K562 (cell line): ENCODE measurements around the gene CLCA1. TPM values are rescaled to one million over a fixed set of nuclear protein-coding genes. Genes with fewer than 3 reads are reported as not detected.

Experiments used
- ATAC-seq: fragments of 200-7000 bp; cut with Tn5 transposase; 3 replicates; pipeline ENCODE4 v1.9.1; 2020; ENCODE audit warnings: moderate library complexity
- BruUV-seq: library from RNA; stranded (reverse); fragments of 400-500 nt; replicated peaks from 2 replicates; lab custom pipeline; 2021; lab: Mats Ljungman, UMichigan
- CTCF ChIA-PET: fragments of 300-600 bp; formaldehyde crosslinking; extraction: SDS; loops from one replicate; lab custom pipeline; 2021; ENCODE audit warnings: low intra/inter-chr PET ratio; lab: Yijun Ruan, JAX
- POLR2A ChIA-PET: fragments of 300-600, 350-650 bp; sonication (Branson Sonifier 250); formaldehyde crosslinking; extraction: SDS; loops from one replicate; lab custom pipeline; 2021; ENCODE audit warnings: antibody characterized with exemption, inconsistent platforms; lab: Yijun Ruan, JAX
- DNase-seq, 4 experiments: peaks; one replicate each; pipeline versions ENCODE4 v3.0.0 to v3.0.0-alpha.2; 2011 to 2018; ENCODE audit warnings: low spot score in 3 of 4, mixed read lengths in 3 of 4; ENCODE audit errors: extremely low read depth in 1 of 4
- FAIRE-seq: peaks from 2 replicates; lab custom pipeline; 2011; peaks lifted over from hg19 to GRCh38; lab: Jason Lieb, UNC
- H2AFZ ChIP-seq: 2 replicates; pipeline ENCODE4 v1.6.0; 2011; ENCODE audit warnings: low read depth, low read length, control low read depth, inconsistent platforms
- H3K27ac ChIP-seq: fragments of 200-600 bp; 3 replicates; pipeline ENCODE4 v1.8.0; 2011; ENCODE audit warnings: low read depth, mild to moderate bottlenecking, control low read depth, inconsistent platforms, low read length, moderate library complexity, mixed read lengths; ENCODE audit errors: extremely low read depth
- H3K27me3 ChIP-seq, 2 experiments: fragments of 300-600 bp in 1 of 2; 2 replicates in 1 of 2; 3 replicates in 1 of 2; pipeline versions ENCODE4 v1.6.0 to v1.8.0; 2011; ENCODE audit warnings: inconsistent platforms in 2 of 2, low read length in 2 of 2, mild to moderate bottlenecking in 1 of 2, mixed read lengths in 1 of 2, moderate library complexity in 1 of 2; ENCODE audit not compliant: control insufficient read depth in 2 of 2, insufficient read depth in 2 of 2
- H3K36me3 ChIP-seq: fragments of 300-600 bp; 3 replicates; pipeline ENCODE4 v1.8.0; 2011; ENCODE audit warnings: mild to moderate bottlenecking, low read length, inconsistent platforms; ENCODE audit not compliant: control insufficient read depth, insufficient read depth
- H3K4me1 ChIP-seq, 2 experiments: fragments of 200-600 bp in 1 of 2; replicated peaks in 1 of 2; 2 replicates in 1 of 2; 3 replicates in 1 of 2; pipeline versions ENCODE4 v1.5.1 to v1.8.0; 2011; ENCODE audit warnings: inconsistent platforms in 2 of 2, low read length in 2 of 2, mild to moderate bottlenecking in 1 of 2, mixed read lengths in 1 of 2, moderate library complexity in 1 of 2; ENCODE audit not compliant: control insufficient read depth in 2 of 2, insufficient read depth in 2 of 2
- H3K4me2 ChIP-seq: 2 replicates; pipeline ENCODE4 v1.6.1; 2011; ENCODE audit warnings: low read length, control low read depth, inconsistent platforms, mixed read lengths; ENCODE audit not compliant: insufficient read depth
- H3K4me3 ChIP-seq: fragments of 200-600 bp; sonication (generic), shearing (Covaris generic); 2 replicates; pipeline ENCODE4 v1.5.1; 2016; ENCODE audit warnings: control low read depth, inconsistent platforms
- H3K79me2 ChIP-seq: fragments of 200-600 bp; 3 replicates; pipeline ENCODE4 v1.8.0; 2011; ENCODE audit warnings: low read length, inconsistent platforms; ENCODE audit not compliant: control insufficient read depth, insufficient read depth
- H3K9ac ChIP-seq, 2 experiments: 2 replicates each; pipeline versions ENCODE4 v1.6.0 to v1.6.1; 2011; ENCODE audit warnings: low read depth in 2 of 2, low read length in 2 of 2, control low read depth in 1 of 2, inconsistent platforms in 1 of 2, mild to moderate bottlenecking in 1 of 2, mixed read lengths in 1 of 2; ENCODE audit not compliant: insufficient read depth in 1 of 2
- H3K9me1 ChIP-seq: one replicate; pipeline ENCODE4 v1.6.0; 2011; ENCODE audit warnings: inconsistent platforms, mild to moderate bottlenecking, low read length, moderate library complexity; ENCODE audit not compliant: control insufficient read depth, insufficient read depth
- H3K9me3 ChIP-seq: replicated peaks from 2 replicates; pipeline ENCODE4 v1.5.1; 2011; ENCODE audit warnings: low read depth, low read length, inconsistent platforms; ENCODE audit not compliant: control insufficient read depth, insufficient read depth
- H4K20me1 ChIP-seq: replicated peaks from 2 replicates; pipeline ENCODE4 v1.6.1; 2011; ENCODE audit warnings: low read length, inconsistent platforms, mixed read lengths; ENCODE audit not compliant: control insufficient read depth, insufficient read depth
- PHTF2 ChIP-seq: fragments of 250-450 bp; sonication (Bioruptor Pico); IDR thresholded peaks from 2 replicates; pipeline ENCODE4 v1.5.0; 2021; ENCODE audit warnings: mild to moderate bottlenecking
- SREBF2 ChIP-seq: sonication (generic); formaldehyde crosslinking; IDR thresholded peaks from 2 replicates; pipeline ENCODE4 v1.4.0; 2020; ENCODE audit warnings: mild to moderate bottlenecking, missing genetic modification reagents
- ZNF263 ChIP-seq: sonication (generic); formaldehyde crosslinking; IDR thresholded peaks from 2 replicates; pipeline ENCODE4 v1.8.0; 2022; ENCODE audit warnings: mild to moderate bottlenecking, missing genetic modification reagents, borderline replicate concordance
- ZNF316 ChIP-seq: fragments of 450-650 bp; IDR thresholded peaks from 2 replicates; pipeline ENCODE4 v1.6.1; 2016
- WGBS: fragments of 100-300 bp; shearing (Covaris generic); methylation state at CpG from one replicate; pipeline ENCODE4 v1.1.6; 2016; ENCODE audit warnings: low coverage, mixed read lengths; ENCODE audit not compliant: insufficient coverage; ENCODE audit errors: missing lambda C conversion rate; 5-methylcytosine and 5-hydroxymethylcytosine counted together
- in situ Hi-C: fragments of 300-500 bp; cut with MboI; formaldehyde crosslinking; loops from 4 replicates; pipeline ENCODE4 v1.15.0; 2018; ENCODE audit warnings: inconsistent platforms, mixed read lengths
- intact Hi-C: fragments of 100-400 bp; cut with micrococcal nuclease; formaldehyde crosslinking; loops from 2 replicates; pipeline ENCODE4 v1.14.2; 2022
- polyA plus RNA-seq, 8 experiments: library from polyadenylated mRNA; depleted of rRNA in 4 of 8; stranded (reverse) in 5 of 8; unstranded in 3 of 8; fragments of >200 nt; fragmentation: Nextera tagmentation in 2 of 8; fragmentation: Illumina TruSeq in 1 of 8; extraction: Ambion mirVana in 2 of 8; extraction: Trizol in 1 of 8; gene quantifications; 2 replicates each; pipeline versions ENCODE4 v1.2.1 to v1.2.3, GENCODE V29; 2011 to 2014; ENCODE audit warnings: inconsistent platforms in 1 of 8, missing spikeins in 1 of 8
- total RNA-seq, 7 experiments: library from RNA; depleted of rRNA in 6 of 7; stranded (reverse); fragments of >200 nt in 6 of 7; fragmentation: Illumina TruSeq in 2 of 7; extraction: Trizol in 2 of 7; gene quantifications; 2 replicates each; pipeline versions ENCODE4 v1.2.1 to v1.2.3, GENCODE V29; 2011 to 2021; ENCODE audit warnings: low replicate concordance in 1 of 7
- TF ChIP-seq, protein P1 (sequence below): IDR thresholded peaks from 2 replicates; pipeline ENCODE4 v1.6.1; 2014; ENCODE audit warnings: antibody characterized with exemption

Gene CLCA1
- total and polyA plus RNA-seq, 9 of the 15 experiments (the other 6 are each of a cell fraction or from before 2014, with no cell fraction given): 0.03 to 0.08 (median 0.04) TPM; not detected in 6

DNA sequence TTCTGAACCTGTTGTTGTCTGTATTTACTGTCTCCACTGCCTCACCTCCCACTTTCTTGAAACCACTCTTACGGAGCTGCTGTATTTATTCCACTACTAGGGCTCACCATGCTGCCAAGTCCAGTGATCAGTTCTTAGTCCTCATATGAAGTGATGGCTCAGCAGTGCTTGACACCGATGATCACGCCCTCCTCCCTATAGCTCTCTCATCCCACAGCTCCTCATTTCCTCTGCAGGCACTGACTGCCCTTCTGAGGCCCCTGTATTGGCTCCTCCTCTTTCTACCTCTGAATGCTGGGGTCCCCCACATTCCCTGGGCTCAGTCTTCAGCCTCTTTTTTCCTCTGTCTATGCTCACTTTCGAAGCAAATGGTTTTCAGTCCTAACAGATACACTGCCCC, 3.4 kb downstream of the CLCA1 start:
- 19% methylated on average over 4 of the region's 4 CpGs for WGBS
- ChIA-PET CTCF (interaction anchor here (0.5 kb wide), 1 partner anchor 32 kb away, joined by 3 read pairs; no protein-coding TSS in a partner anchor), POLR2A (interaction anchor here (0.6 to 1.6 kb wide), 3 partner anchors 10 to 92 kb away, joined by 3 to 5 read pairs (median 4); no protein-coding TSS in a partner anchor)
- Histone ChIP-seq H3K27me3 (no peaks in the 10 kb centered on the region; a peak in 1 of 5 replicates), H3K9me1 (no peaks in the 10 kb centered on the region), H3K4me2 (no peak overlapping the region), H3K36me3 (no peaks in the 10 kb centered on the region), H3K4me1 (no peaks in the 10 kb centered on the region; a peak in 2 of 5 replicates), H3K4me3 (no peak overlapping the region), H3K27ac (no peak overlapping the region), H3K9ac (0 out of 4 replicates have a peak overlapping the region, but pooled peaks of 1 of the 2 experiments have one; percentile 3), H3K79me2 (no peaks in the 10 kb centered on the region), H3K9me3 (no peaks in the 10 kb centered on the region), H2AFZ (peak overlapping the region; percentile 54), H4K20me1 (no peaks in the 10 kb centered on the region)
- peak; percentile 80 for ATAC-seq
- intact Hi-C loops: loop anchor here (5.0 kb wide), 1 partner anchor 55 kb away; no protein-coding TSS in a partner anchor
- BruUV-seq: no TSS peak
- DNase-seq: no peak
- FAIRE-seq: no peak
- TF ChIP-seq SREBF2 (CRISPR knock-in tag) (no peak), PHTF2 (CRISPR knock-in tag) (no peak), ZNF263 (peak; percentile 49; the same call in 1 of the 2 replicates), ZNF316 (peak; percentile 33; the same call in 1 of the 2 replicates)
- TF ChIP-seq, protein P1, sequence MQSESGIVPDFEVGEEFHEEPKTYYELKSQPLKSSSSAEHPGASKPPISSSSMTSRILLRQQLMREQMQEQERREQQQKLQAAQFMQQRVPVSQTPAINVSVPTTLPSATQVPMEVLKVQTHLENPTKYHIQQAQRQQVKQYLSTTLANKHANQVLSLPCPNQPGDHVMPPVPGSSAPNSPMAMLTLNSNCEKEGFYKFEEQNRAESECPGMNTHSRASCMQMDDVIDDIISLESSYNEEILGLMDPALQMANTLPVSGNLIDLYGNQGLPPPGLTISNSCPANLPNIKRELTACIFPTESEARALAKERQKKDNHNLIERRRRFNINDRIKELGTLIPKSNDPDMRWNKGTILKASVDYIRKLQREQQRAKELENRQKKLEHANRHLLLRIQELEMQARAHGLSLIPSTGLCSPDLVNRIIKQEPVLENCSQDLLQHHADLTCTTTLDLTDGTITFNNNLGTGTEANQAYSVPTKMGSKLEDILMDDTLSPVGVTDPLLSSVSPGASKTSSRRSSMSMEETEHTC: no peak
- in situ Hi-C loops: no loop called here
